ENCODE results near the gene NUP85.

The NUP85 gene

GRCh38 chr17:75241143-75241430 is 35.6 kb downstream of the NUP85 start:
- TF ChIP-seq CTCF (IDR thresholded peaks at IDR 0.05) = no peak

- TF ChIP-seq CTCF (IDR thresholded peaks at IDR 0.05) = no peak
Observed at GRCh38 chr17:75241502-75241901, 36.0 kb downstream of the NUP85 start.

GRCh38 chr17:75241996-75242460 is 36.5 kb downstream of the NUP85 start:
- TF ChIP-seq CTCF (IDR thresholded peaks at IDR 0.05) = no peak

GRCh38 chr17:75242461-75243042 is 37.1 kb downstream of the NUP85 start:
- no peak for TF ChIP-seq CTCF (IDR thresholded peaks at IDR 0.05)

GRCh38 chr17:75244133-75244866 is 38.8 kb downstream of the NUP85 start:
- TF ChIP-seq CTCF (IDR thresholded peaks at IDR 0.05) = no peak

- no peak for TF ChIP-seq CTCF (IDR thresholded peaks at IDR 0.05)
Observed at GRCh38 chr17:75245011-75245410, 39.5 kb downstream of the NUP85 start.

GRCh38 chr17:75246404-75246803 is 40.9 kb downstream of the NUP85 start:
- no peak for TF ChIP-seq CTCF (IDR thresholded peaks at IDR 0.05)

All from LNCAP (cell line).